Activated CD4-positive, alpha-beta memory T cell treated with anti-CD3 and anti-CD28 coated beads for 36 hours (primary cell): ENCODE results near the gene AKAP5. TPM values are rescaled to one million over a fixed set of nuclear protein-coding genes. Genes with fewer than 3 reads are reported as not detected.
A peak's percentile ranks its signal among the peaks of the same experiment; 100 is the strongest.

ENCODE experiments used
- CTCF ChIA-PET: fragments of 350-600 bp; sonication (Branson Sonifier 250); formaldehyde crosslinking; loops from one replicate; lab custom pipeline; 2021; ENCODE audit warnings: antibody characterized with exemption, inconsistent platforms; lab: Charles Lee
- POLR2A ChIA-PET: fragments of 350-600 bp; sonication (Branson Sonifier 250); formaldehyde crosslinking; loops from one replicate; lab custom pipeline; 2021; ENCODE audit warnings: antibody characterized with exemption; lab: Charles Lee
- DNase-seq: peaks from one replicate; pipeline ENCODE4 v3.0.0-alpha.2; 2020
- H3K27ac Mint-ChIP-seq: one replicate; pipeline ENCODE4 v1.8.0; 2021; ENCODE audit warnings: mixed read lengths
- H3K27me3 Mint-ChIP-seq: one replicate; pipeline ENCODE4 v1.8.0; 2021; ENCODE audit warnings: mixed read lengths
- H3K36me3 Mint-ChIP-seq: one replicate; pipeline ENCODE4 v1.8.0; 2021; ENCODE audit warnings: mixed read lengths
- H3K4me1 Mint-ChIP-seq: one replicate; pipeline ENCODE4 v1.8.0; 2021; ENCODE audit warnings: low read depth, mixed read lengths
- H3K4me3 Mint-ChIP-seq: one replicate; pipeline ENCODE4 v1.8.0; 2021; ENCODE audit warnings: mild to moderate bottlenecking, mixed read lengths
- H3K9me3 Mint-ChIP-seq: one replicate; pipeline ENCODE4 v1.8.0; 2021; ENCODE audit warnings: mixed read lengths
- intact Hi-C: fragments of 100-400 bp; cut with micrococcal nuclease; formaldehyde crosslinking; loops from one replicate; pipeline ENCODE4 v1.15.1; 2023
- total RNA-seq, 2 experiments: library from RNA; stranded (reverse); gene quantifications; one replicate each; pipeline ENCODE4 v1.2.3, GENCODE V29; 2021

AKAP5 gene
- total RNA-seq: 1 to 10 TPM in 1 of 2 experiments, under 1 TPM in 1; 0.74 to 1.1 TPM

- intact Hi-C loops: loop anchor here (1.0 to 10.0 kb wide), 4 partner anchors 15 to 169 kb away; partner anchors contain the start of gene MTHFD1
- ChIA-PET POLR2A (interaction anchor here (1.1 to 1.8 kb wide), 6 partner anchors 7 to 127 kb away, joined by 3 to 7 read pairs (median 4); partner anchors contain the start of genes MTHFD1 and ZBTB1), CTCF (interaction anchor here (0.7 to 3.5 kb wide), 8 partner anchors 14 to 426 kb away, joined by 3 to 20 read pairs (median 8); no protein-coding TSS in a partner anchor)
- Mint-ChIP-seq H3K36me3 (peaks cover 4% of the 10 kb centered on the region), H3K27ac (peak within 1 kb of the TSS; percentile 3), H3K4me1 (peaks cover 37% of the 10 kb centered on the region), H3K27me3 (no peaks in the 10 kb centered on the region), H3K4me3 (peak within 1 kb of the TSS; percentile 75), H3K9me3 (no peaks in the 10 kb centered on the region)
- peak; percentile 69 for DNase-seq
These were observed at the start of gene AKAP5 for GRCh38 chr14:64465191-64465822. TSS of gene AKAP5 (plus strand) at chr14:64465499. CDS start at chr14:64468395, 2,896 bp downstream.

- H3K4me3 Mint-ChIP-seq: no peak overlapping the region
- H3K27ac Mint-ChIP-seq: peak overlapping the region; percentile 23
- no peaks in the 10 kb centered on the region for H3K9me3 Mint-ChIP-seq
- H3K27me3 Mint-ChIP-seq: no peaks in the 10 kb centered on the region
- no peak for DNase-seq
- ChIA-PET POLR2A (no interaction called here), CTCF (interaction anchor here (0.6 to 7.1 kb wide), 3 partner anchors 14 to 62 kb away, joined by 3 to 54 read pairs (median 4); no protein-coding TSS in a partner anchor)
- peaks cover 10% of the 10 kb centered on the region for H3K4me1 Mint-ChIP-seq
- intact Hi-C loops: no loop called here
- H3K36me3 Mint-ChIP-seq: peaks cover 53% of the 10 kb centered on the region
These were observed 48.9 kb upstream of the AKAP5 start for GRCh38 chr14:64416348-64416932.

DNA sequence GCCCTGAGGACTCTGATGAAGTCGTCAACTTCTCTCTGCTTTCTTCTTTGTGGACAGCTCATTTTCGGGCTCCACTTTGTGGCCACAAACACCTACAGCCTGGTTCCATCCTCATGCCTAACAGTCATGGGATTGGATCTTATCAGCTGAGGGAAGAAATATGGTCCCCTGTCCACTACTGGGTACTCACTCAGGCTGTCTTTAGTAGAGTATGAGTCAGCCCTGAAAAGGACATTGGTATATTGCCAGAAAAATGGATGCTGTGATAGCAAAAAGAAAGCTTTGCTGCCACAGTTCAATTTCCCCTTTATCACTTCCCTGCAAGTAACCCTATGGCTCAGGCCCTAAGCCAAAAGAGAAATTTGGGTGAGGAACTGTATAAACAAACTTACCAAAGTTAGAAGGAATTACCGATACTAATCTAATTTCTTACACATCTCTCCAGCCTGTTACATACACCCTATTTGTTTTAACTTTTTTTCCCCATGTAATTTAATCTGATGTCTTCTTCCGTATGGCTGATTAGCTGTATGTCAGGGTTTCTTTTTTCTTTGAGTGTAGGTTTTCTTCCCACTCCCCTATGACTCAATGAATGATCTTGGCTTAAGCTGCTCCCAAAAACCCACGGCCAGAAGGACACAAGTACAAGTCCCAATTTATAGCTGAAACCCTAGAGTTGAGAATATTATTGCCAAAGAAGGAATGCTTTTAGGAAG, 48.1 kb upstream of the AKAP5 start:
- peaks cover 52% of the 10 kb centered on the region for H3K36me3 Mint-ChIP-seq
- H3K27ac Mint-ChIP-seq: no peak overlapping the region
- H3K9me3 Mint-ChIP-seq: no peaks in the 10 kb centered on the region
- no peak for DNase-seq
- H3K4me3 Mint-ChIP-seq: no peak overlapping the region
- no peaks in the 10 kb centered on the region for H3K27me3 Mint-ChIP-seq
- POLR2A ChIA-PET: no interaction called here
- intact Hi-C loops: no loop called here
- CTCF ChIA-PET: interaction anchor here (0.6 to 7.1 kb wide), 3 partner anchors 13 to 61 kb away, joined by 4 to 54 read pairs (median 4); no protein-coding TSS in a partner anchor
- H3K4me1 Mint-ChIP-seq: peaks cover 14% of the 10 kb centered on the region

GRCh38 chr14:64417771-64418125, 47.6 kb upstream of the AKAP5 start:
- Mint-ChIP-seq H3K9me3 (no peaks in the 10 kb centered on the region), H3K27ac (no peak overlapping the region), H3K27me3 (no peaks in the 10 kb centered on the region), H3K4me1 (peaks cover 18% of the 10 kb centered on the region), H3K36me3 (peaks cover 54% of the 10 kb centered on the region), H3K4me3 (no peak overlapping the region)
- intact Hi-C loops: no loop called here
- CTCF ChIA-PET: interaction anchor here (1.2 to 7.1 kb wide), 2 partner anchors 12 to 60 kb away, joined by 4 to 54 read pairs; no protein-coding TSS in a partner anchor
- POLR2A ChIA-PET: no interaction called here
- DNase-seq: no peak

GRCh38 chr14:64419003-64419402, 46.3 kb upstream of the AKAP5 start:
- ChIA-PET POLR2A (no interaction called here), CTCF (interaction anchor here (7.1 kb wide), 1 partner anchor 11 kb away, joined by 54 read pairs; no protein-coding TSS in a partner anchor)
- Mint-ChIP-seq H3K4me1 (peaks cover 25% of the 10 kb centered on the region), H3K36me3 (peaks cover 59% of the 10 kb centered on the region), H3K9me3 (no peaks in the 10 kb centered on the region), H3K27me3 (no peaks in the 10 kb centered on the region), H3K4me3 (no peak overlapping the region), H3K27ac (no peak overlapping the region)
- DNase-seq: no peak
- intact Hi-C loops: no loop called here

DNA sequence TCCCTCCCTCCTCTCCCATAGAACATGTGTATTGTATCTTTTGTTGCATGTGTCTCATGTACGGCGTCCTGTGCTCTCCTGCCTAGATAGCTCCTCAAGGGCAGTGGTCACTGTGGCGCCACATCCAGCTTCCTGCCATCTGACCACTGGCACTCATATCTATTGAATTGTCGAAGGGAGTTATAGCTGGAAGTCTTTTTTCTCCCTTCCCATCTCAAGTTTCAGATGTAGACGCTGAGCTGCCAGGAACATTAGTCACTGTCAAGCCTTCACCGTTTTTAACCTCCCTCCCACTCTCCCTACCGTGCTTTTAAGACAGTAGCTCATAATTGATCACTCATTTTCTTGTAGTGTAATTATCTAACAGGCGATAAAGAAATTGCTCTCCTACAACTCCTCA, 44.1 kb upstream of the AKAP5 start:
- peaks cover 63% of the 10 kb centered on the region for H3K36me3 Mint-ChIP-seq
- no peak for DNase-seq
- H3K4me1 Mint-ChIP-seq: peaks cover 25% of the 10 kb centered on the region
- POLR2A ChIA-PET: interaction anchor here (1.5 kb wide), 1 partner anchor 33 kb away, joined by 4 read pairs; the partner anchor contains the start of gene MTHFD1
- H3K27me3 Mint-ChIP-seq: no peaks in the 10 kb centered on the region
- no peak overlapping the region for H3K27ac Mint-ChIP-seq
- CTCF ChIA-PET: interaction anchor here (0.6 to 7.1 kb wide), 5 partner anchors 9 to 442 kb away, joined by 3 to 54 read pairs (median 4); no protein-coding TSS in a partner anchor
- H3K4me3 Mint-ChIP-seq: no peak overlapping the region
- intact Hi-C loops: no loop called here
- H3K9me3 Mint-ChIP-seq: no peaks in the 10 kb centered on the region

DNA sequence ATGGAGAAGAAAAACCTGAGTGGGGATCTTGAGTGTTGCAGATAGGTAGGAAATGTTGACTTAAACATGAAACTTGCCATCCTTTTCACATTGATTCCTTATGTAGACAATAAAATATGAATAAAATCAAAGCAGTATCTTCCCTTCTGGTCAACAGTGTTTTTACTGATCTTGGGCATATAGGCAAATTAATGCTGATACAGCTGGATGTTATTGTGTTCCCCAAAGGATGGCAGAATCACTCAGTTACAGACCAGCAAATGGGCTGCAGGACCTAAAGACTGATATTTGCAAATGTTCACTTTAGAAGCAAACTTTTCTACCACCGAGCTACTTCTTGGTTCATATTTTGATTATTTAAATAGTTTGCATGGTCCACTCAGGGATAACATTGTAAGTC, 43.3 kb upstream of the AKAP5 start:
- DNase-seq: no peak
- Mint-ChIP-seq H3K27me3 (no peaks in the 10 kb centered on the region), H3K4me3 (no peak overlapping the region), H3K9me3 (no peaks in the 10 kb centered on the region), H3K36me3 (peaks cover 63% of the 10 kb centered on the region), H3K4me1 (peaks cover 25% of the 10 kb centered on the region), H3K27ac (peak overlapping the region; percentile 57)
- CTCF ChIA-PET: interaction anchor here (1.3 to 7.1 kb wide), 5 partner anchors 8 to 89 kb away, joined by 3 to 54 read pairs (median 7); no protein-coding TSS in a partner anchor
- intact Hi-C loops: loop anchor here (2.0 kb wide), 2 partner anchors 53 to 83 kb away; partner anchors contain the start of gene ZBTB1
- POLR2A ChIA-PET: interaction anchor here (0.7 to 1.5 kb wide), 2 partner anchors 34 to 295 kb away, joined by 3 to 4 read pairs; partner anchors contain the start of gene MTHFD1

DNA sequence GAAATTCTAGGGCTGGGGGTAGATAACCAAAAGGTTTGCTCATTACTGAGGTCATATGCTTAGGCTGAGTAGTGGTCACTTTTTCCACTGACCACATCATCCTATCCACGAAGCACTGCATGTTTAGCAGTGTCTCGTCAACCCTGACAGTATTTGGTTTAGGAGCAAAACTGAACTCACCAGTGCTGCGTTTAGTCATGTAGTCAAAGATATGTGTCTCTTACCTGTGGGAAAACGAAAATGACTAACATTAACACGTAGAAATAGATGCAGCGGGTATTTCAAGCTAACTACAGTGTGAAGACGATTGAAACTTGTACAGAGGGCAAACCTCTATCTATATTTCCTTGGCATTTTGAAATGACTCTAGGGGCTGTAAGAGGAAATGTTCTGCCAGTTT, 42.5 kb upstream of the AKAP5 start:
- H3K9me3 Mint-ChIP-seq: no peaks in the 10 kb centered on the region
- peaks cover 62% of the 10 kb centered on the region for H3K36me3 Mint-ChIP-seq
- ChIA-PET CTCF (interaction anchor here (0.6 to 7.1 kb wide), 6 partner anchors 7 to 224 kb away, joined by 3 to 54 read pairs (median 6); no protein-coding TSS in a partner anchor), POLR2A (interaction anchor here (0.7 to 2.4 kb wide), 7 partner anchors 22 to 258 kb away, joined by 3 to 9 read pairs (median 4); partner anchors contain the start of genes MTHFD1, ZBTB1 and ZBTB25)
- H3K27ac Mint-ChIP-seq: peak overlapping the region; percentile 57
- DNase-seq: peak; percentile 43
- no peak overlapping the region for H3K4me3 Mint-ChIP-seq
- intact Hi-C loops: loop anchor here (2.0 kb wide), 2 partner anchors 52 to 82 kb away; partner anchors contain the start of gene ZBTB1
- peaks cover 25% of the 10 kb centered on the region for H3K4me1 Mint-ChIP-seq
- H3K27me3 Mint-ChIP-seq: no peaks in the 10 kb centered on the region

GRCh38 chr14:64423987-64424386, 41.3 kb upstream of the AKAP5 start:
- H3K4me3 Mint-ChIP-seq: no peak overlapping the region

GRCh38 chr14:64434528-64434927, 30.8 kb upstream of the AKAP5 start:
- H3K36me3 Mint-ChIP-seq: peaks cover 66% of the 10 kb centered on the region
- no peak overlapping the region for H3K4me3 Mint-ChIP-seq
- no peak for DNase-seq
- H3K27me3 Mint-ChIP-seq: no peaks in the 10 kb centered on the region
- H3K27ac Mint-ChIP-seq: no peak overlapping the region
- CTCF ChIA-PET: interaction anchor here (0.9 to 1.9 kb wide), 3 partner anchors 10 to 44 kb away, joined by 3 to 12 read pairs (median 3); no protein-coding TSS in a partner anchor
- peaks cover 13% of the 10 kb centered on the region for H3K4me1 Mint-ChIP-seq
- POLR2A ChIA-PET: no interaction called here
- no peaks in the 10 kb centered on the region for H3K9me3 Mint-ChIP-seq
- intact Hi-C loops: no loop called here

More at GRCh38 chr14:64423987-64424386, 41.3 kb upstream of the AKAP5 start:
- peak; percentile 55 for DNase-seq
- Mint-ChIP-seq H3K27ac (peak overlapping the region; percentile 73), H3K36me3 (peaks cover 59% of the 10 kb centered on the region), H3K4me1 (peaks cover 25% of the 10 kb centered on the region), H3K9me3 (no peaks in the 10 kb centered on the region), H3K27me3 (no peaks in the 10 kb centered on the region)
- ChIA-PET POLR2A (interaction anchor here (1.6 to 2.4 kb wide), 4 partner anchors 21 to 89 kb away, joined by 3 to 9 read pairs (median 7); partner anchors contain the start of genes MTHFD1, ZBTB1 and ZBTB25), CTCF (interaction anchor here (0.5 to 4.2 kb wide), 9 partner anchors 9 to 87 kb away, joined by 3 to 14 read pairs (median 3); no protein-coding TSS in a partner anchor)
- intact Hi-C loops: loop anchor here (2.0 kb wide), 2 partner anchors 51 to 81 kb away; partner anchors contain the start of gene ZBTB1
